RWPE2 (cell line): ENCODE data around the gene TAF1A.
"Not testable (repeated sequence)": the region's sequence is repeated elsewhere in the genome, so short reads cannot be mapped to it uniquely, and the experiment has no call there.

ENCODE experiments used
- ATAC-seq: fragments of 200-7000 bp; cut with Tn5 transposase; 3 replicates; pipeline ENCODE4 v1.9.1; 2021; ENCODE audit warnings: low read depth
- DNase-seq: peaks from one replicate; pipeline ENCODE4 v3.0.0-alpha.2; 2020; ENCODE audit warnings: low spot score
- H3K27ac ChIP-seq: fragments of 450-650 bp; 2 replicates; pipeline ENCODE4 v1.5.1; 2017; ENCODE audit warnings: mild to moderate bottlenecking; ENCODE audit not compliant: poor library complexity, severe bottlenecking
- H3K27me3 ChIP-seq: fragments of 250-450 bp; sonication (Bioruptor Pico); 2 replicates; pipeline ENCODE4 v1.5.1; 2021; ENCODE audit warnings: mild to moderate bottlenecking, moderate library complexity; ENCODE audit not compliant: insufficient read depth, poor library complexity, severe bottlenecking
- H3K36me3 ChIP-seq: fragments of 250-450 bp; sonication (Bioruptor Pico); 2 replicates; pipeline ENCODE4 v1.5.1; 2020; ENCODE audit warnings: low read depth, mild to moderate bottlenecking, moderate library complexity
- H3K4me1 ChIP-seq: fragments of 250-450 bp; sonication (Bioruptor Pico); 2 replicates; pipeline ENCODE4 v1.5.1; 2021; ENCODE audit warnings: mild to moderate bottlenecking, moderate library complexity; ENCODE audit not compliant: insufficient read depth, poor library complexity, severe bottlenecking
- H3K4me3 ChIP-seq: fragments of 250-450 bp; sonication (Bioruptor Pico); 2 replicates; pipeline ENCODE4 v1.5.1; 2021; ENCODE audit warnings: mild to moderate bottlenecking, moderate library complexity; ENCODE audit not compliant: severe bottlenecking
- H3K9me3 ChIP-seq: fragments of 250-450 bp; sonication (Bioruptor Pico); 2 replicates; pipeline ENCODE4 v1.5.1; 2021; ENCODE audit warnings: mild to moderate bottlenecking, moderate library complexity; ENCODE audit not compliant: severe bottlenecking
- TF ChIP-seq, protein P1 (sequence below): fragments of 450-650 bp; IDR thresholded peaks from one replicate; pipeline ENCODE4 v1.5.1; 2017; ENCODE audit warnings: mild to moderate bottlenecking, moderate library complexity; ENCODE audit not compliant: poor library complexity, severe bottlenecking

The TAF1A gene

DNA sequence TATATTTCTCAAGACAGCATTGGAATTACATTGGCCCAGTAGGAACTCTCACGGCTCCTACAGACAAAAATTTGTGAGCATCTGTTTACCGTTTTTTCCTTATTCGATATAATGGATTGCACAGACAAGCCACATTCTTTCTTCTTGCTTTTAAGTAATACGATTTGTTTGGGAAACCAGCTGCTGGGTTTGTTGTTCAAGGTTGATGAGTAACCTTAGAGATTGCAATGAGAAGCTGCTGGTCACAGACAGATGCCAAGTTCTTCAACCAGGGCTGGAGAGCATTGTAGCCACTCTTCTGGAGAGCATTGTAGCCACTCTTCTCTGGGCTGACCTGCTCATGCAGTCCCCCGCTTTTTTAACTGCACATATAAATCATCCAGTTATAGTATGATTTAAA is 26.8 kb upstream of the TAF1A start:
- H3K4me3 ChIP-seq, result no peak overlapping the region
- H3K27me3 ChIP-seq, result no peaks in the 10 kb centered on the region
- TF ChIP-seq, protein P1, sequence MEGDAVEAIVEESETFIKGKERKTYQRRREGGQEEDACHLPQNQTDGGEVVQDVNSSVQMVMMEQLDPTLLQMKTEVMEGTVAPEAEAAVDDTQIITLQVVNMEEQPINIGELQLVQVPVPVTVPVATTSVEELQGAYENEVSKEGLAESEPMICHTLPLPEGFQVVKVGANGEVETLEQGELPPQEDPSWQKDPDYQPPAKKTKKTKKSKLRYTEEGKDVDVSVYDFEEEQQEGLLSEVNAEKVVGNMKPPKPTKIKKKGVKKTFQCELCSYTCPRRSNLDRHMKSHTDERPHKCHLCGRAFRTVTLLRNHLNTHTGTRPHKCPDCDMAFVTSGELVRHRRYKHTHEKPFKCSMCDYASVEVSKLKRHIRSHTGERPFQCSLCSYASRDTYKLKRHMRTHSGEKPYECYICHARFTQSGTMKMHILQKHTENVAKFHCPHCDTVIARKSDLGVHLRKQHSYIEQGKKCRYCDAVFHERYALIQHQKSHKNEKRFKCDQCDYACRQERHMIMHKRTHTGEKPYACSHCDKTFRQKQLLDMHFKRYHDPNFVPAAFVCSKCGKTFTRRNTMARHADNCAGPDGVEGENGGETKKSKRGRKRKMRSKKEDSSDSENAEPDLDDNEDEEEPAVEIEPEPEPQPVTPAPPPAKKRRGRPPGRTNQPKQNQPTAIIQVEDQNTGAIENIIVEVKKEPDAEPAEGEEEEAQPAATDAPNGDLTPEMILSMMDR, result no peak
- no peaks in the 10 kb centered on the region for H3K4me1 ChIP-seq
- no peak for DNase-seq
- no peak for ATAC-seq
- H3K36me3 ChIP-seq, result no peaks in the 10 kb centered on the region
- H3K27ac ChIP-seq, result no peak overlapping the region
- no peaks in the 10 kb centered on the region for H3K9me3 ChIP-seq

DNA sequence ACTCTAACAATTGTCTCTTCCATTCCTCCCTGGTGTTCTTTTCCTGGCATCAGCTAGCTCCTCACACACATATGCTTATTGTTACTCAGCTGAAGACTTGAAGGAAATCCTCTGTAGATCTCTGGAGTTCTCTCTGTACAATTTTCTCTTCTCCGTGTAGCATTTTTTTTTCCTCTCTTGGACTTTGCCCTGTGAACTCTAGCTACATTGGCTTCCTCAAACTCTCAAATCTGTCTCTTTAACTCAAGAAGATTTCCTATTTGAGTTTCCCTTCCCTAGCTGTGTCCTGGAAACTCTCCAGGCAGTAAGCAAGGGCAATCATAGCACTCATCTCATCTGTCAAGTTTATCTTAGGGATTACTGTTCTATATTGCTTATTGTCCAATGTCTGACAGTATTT is 23.9 kb upstream of the TAF1A start:
- H3K36me3 ChIP-seq, result no peaks in the 10 kb centered on the region
- H3K9me3 ChIP-seq, result no peaks in the 10 kb centered on the region
- H3K4me1 ChIP-seq, result no peaks in the 10 kb centered on the region
- TF ChIP-seq, protein P1, result no peak
- DNase-seq (no peak), ATAC-seq (no peak)
- no peaks in the 10 kb centered on the region for H3K27me3 ChIP-seq
- H3K27ac ChIP-seq, result no peak overlapping the region
- H3K4me3 ChIP-seq, result no peak overlapping the region

- Histone ChIP-seq H3K36me3 (no peaks in the 10 kb centered on the region), H3K4me1 (no peaks in the 10 kb centered on the region), H3K27ac (no peak overlapping the region), H3K27me3 (no peaks in the 10 kb centered on the region), H3K9me3 (no peaks in the 10 kb centered on the region), H3K4me3 (no peak overlapping the region)
- TF ChIP-seq, protein P1, result no peak
- no peak for ATAC-seq
- DNase-seq, result no peak
Measured at GRCh38 chr1:222610728-222611127, 21.0 kb upstream of the TAF1A start.

DNA sequence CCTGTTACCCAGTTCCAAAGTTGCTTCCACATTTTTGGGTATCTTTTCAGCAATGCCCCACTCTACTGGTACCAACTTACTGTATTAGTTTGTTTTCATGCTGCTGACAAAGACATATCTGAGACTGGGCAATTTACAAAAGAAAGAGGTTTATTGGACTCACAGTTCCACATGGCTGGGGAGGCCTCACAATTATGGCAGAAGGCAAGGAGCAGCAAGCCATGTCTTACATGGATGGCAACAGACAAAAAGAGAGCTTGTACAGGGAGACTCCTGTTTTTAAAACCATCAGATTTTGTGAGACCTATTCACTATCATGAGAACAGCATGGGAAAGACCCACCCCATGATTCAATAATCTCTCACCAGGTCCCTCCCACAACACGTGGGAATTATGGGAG is 19.4 kb upstream of the TAF1A start:
- H3K9me3 ChIP-seq, ATAC-seq, H3K27me3 ChIP-seq, H3K27ac ChIP-seq, H3K36me3 ChIP-seq, DNase-seq, H3K4me3 ChIP-seq, H3K4me1 ChIP-seq: not testable (repeated sequence)

DNA sequence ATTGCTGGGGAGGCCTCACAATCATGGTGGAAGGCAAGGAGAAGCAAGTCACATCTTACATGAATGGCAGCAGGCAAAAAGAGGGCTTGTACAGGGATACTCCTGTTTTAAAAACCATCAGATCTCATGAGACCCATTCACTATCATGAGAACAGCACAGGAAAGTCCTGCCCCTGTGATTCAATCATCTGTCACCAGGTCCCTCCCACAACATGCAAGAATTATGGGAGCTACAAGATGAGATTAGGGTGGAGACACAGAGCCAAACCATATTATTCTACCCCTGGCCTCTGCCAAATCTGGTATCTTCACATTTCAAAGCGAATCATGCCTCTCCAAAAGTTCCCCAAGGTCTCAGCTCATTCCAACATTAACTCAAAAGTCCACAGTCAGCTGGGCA is 17.0 kb upstream of the TAF1A start:
- no peaks in the 10 kb centered on the region for H3K36me3 ChIP-seq
- TF ChIP-seq, protein P1, result no peak
- H3K27me3 ChIP-seq, result no peaks in the 10 kb centered on the region
- H3K9me3 ChIP-seq, result no peaks in the 10 kb centered on the region
- H3K4me3 ChIP-seq, result no peak overlapping the region
- ATAC-seq (no peak), DNase-seq (no peak)
- no peak overlapping the region for H3K27ac ChIP-seq
- H3K4me1 ChIP-seq, result no peaks in the 10 kb centered on the region
